GM18951 (cell line): ENCODE data around the gene CHMP4A.

Experiments
- POLR2A ChIP-seq: IDR thresholded peaks from 4 replicates; pipeline ENCODE4 v1.6.1; 2011; ENCODE audit warnings: mild to moderate bottlenecking; ENCODE audit not compliant: insufficient read length, insufficient read depth; ENCODE audit errors: extremely low read depth
- in situ Hi-C: fragments of 300-500 bp; cut with MboI; formaldehyde crosslinking; loops from one replicate; pipeline ENCODE4 v1.12.0; 2022; ENCODE audit warnings: low sequenced_read_pairs, mixed read lengths, inconsistent platforms; ENCODE audit not compliant: unreplicated experiment

CHMP4A gene

DNA sequence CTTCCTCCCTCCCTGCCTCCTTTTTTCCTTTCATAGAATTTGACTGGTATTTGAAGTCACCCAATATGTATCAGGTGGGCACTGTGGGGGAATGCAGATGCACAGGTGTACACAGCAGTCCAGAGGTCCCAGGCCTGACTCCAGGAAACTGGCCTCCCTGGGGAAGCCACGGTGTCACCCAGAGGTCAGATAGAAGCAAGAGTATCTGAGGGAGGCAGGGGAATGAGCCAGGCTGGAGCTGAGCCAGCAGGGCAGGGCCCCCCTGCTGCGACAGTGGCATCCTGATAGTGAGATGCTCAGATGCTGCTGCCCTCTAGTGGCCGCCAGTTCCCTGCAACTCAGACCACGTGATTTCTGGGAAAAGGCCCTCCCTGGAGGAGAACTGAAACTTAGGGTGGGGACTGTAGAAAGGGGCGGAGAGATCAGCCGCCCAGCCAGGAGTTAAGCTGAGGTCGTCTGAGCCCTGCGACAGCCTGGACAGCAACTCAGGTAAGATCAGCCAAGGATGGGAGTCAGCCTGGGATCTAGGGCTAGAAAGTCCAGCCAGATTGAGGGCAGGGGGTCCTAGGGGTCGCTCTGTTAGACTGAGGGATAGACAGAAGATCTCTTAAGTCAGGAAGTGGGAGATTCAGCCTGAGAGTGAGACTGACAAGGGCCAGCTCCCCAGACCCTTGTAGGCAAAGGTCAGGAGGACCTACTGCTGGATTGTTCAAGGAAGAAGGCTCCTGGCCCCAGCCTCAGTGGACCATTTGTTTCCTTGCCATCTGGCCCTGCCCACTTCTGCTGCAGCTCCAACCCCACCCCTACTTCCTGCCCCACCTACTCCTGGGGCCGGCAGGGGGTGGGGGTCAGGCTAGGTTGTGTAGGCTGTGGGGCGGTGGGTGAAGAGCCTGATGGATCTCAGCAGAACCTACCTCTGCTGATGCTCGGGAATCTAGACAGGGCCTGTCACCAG, 52.2 kb downstream of the CHMP4A start, which contains the start of gene IRF9:
IRF9 (plus strand) TSS at position 416 of the 955 bp plus-strand sequence. CDS start 880 bp downstream, outside the sequence.
- TF ChIP-seq POLR2A = peak; percentile 96
- in situ Hi-C loops = no loop called here

DNA sequence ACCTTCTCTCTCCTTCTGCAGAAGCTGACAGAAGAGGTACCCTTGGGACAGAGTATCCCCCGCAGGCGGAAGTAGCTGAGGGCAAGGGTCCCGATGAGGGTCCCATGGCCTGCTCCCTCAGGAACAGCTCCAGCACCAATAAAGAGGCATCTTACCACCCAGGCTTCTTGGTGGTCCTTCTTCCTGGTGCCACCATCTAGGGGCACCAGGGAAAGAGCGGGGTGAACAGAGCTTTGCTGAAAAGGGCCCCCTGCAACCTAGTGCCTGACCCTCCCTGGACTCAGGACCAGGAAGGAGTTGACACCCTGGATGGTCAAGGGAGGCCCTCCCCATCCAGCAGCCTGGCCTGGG, 52.8 kb downstream of the CHMP4A start:
- no peak for TF ChIP-seq POLR2A
- in situ Hi-C loops = no loop called here

DNA sequence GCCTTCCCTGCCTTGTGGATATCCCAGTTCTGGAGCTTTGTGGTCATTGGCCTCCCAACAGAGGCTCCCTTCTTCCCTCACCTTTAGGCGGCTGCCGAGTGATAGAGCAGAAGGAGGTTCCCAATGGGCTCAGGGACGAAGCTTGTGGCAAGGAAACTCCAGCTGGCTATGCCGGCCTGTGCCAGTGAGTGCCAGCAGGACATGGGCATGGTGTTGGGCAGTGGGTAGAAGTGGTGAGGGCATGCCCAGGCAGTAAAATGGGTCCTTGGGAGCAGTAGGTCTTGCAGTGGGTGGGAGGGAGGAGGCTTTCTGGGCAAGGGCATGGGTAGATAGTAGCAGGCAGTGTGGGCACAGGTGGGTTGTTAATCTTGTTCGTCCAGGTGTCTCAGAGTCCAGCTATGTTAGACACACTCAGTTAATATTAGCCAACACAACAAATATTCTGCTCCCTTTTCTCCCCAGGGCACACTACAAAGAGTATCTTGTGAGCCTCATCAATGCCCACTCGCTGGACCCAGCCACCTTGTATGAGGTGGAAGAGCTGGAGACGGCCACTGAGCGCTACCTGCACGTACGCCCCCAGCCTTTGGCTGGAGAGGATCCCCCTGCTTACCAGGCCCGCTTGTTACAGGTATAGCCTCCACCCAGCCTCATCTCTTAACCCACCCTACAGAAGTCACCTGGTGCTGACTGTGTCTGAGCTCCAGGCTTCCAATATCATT, 53.4 kb downstream of the CHMP4A start:
- no peak for TF ChIP-seq POLR2A
- in situ Hi-C loops = no loop called here
